PFSK-1 (cell line): Measurements from ENCODE around the gene POGLUT3.

Experiments used
- FOXP2 ChIP-seq: optimal IDR thresholded peaks from 2 replicates; pipeline ENCODE3; 2011; ENCODE audit warnings: borderline replicate concordance, control low read depth, inconsistent platforms; ENCODE audit not compliant: insufficient read depth; ENCODE audit errors: extremely low read length, extremely low read depth
- POLR2AphosphoS5 ChIP-seq: IDR thresholded peaks from 2 replicates; pipeline ENCODE4 v1.6.1; 2012; ENCODE audit warnings: low read depth, mild to moderate bottlenecking, control low read depth, low read length, moderate library complexity
- SIN3A ChIP-seq: IDR thresholded peaks from 2 replicates; pipeline ENCODE4 v1.6.1; 2012; ENCODE audit warnings: mild to moderate bottlenecking, low read length, moderate library complexity, borderline replicate concordance; ENCODE audit not compliant: insufficient read depth
- TAF1 ChIP-seq: IDR thresholded peaks from 2 replicates; pipeline ENCODE4 v1.6.1; 2012; ENCODE audit warnings: low read length, control low read depth, borderline replicate concordance; ENCODE audit not compliant: insufficient read depth
- TF ChIP-seq, protein P1 (sequence below), 2 experiments: IDR thresholded peaks; 2 replicates each; pipeline versions ENCODE4 v1.6.1 to v1.8.0; 2011 to 2012; ENCODE audit warnings: low read depth in 2 of 2, low read length in 2 of 2, control low read depth in 1 of 2, inconsistent platforms in 1 of 2, mild to moderate bottlenecking in 1 of 2, moderate library complexity in 1 of 2; ENCODE audit not compliant: insufficient read depth in 1 of 2

POGLUT3 gene

DNA sequence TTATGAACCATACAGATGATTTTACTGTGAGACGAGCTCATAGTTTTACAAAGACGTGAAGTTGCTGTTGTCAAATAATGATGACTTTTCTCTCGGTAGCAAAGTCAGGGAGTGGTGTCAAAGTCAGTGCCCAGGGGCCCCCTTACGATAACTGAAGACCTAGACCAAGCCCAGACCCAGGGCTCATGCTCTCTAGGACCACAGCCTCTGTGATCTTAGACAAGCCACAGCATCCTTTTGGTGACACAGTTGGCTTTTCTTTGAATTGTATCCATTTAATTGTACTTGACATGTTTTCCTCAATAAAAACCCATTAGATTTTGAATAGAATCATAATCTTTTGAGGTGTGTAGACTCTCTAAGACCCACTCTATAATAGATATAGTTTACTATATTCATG, 17.9 kb upstream of the POGLUT3 start:
- TF ChIP-seq SIN3A (no peak), FOXP2 (no peak), TAF1 (no peak), POLR2AphosphoS5 (no peak)
- TF ChIP-seq, protein P1, sequence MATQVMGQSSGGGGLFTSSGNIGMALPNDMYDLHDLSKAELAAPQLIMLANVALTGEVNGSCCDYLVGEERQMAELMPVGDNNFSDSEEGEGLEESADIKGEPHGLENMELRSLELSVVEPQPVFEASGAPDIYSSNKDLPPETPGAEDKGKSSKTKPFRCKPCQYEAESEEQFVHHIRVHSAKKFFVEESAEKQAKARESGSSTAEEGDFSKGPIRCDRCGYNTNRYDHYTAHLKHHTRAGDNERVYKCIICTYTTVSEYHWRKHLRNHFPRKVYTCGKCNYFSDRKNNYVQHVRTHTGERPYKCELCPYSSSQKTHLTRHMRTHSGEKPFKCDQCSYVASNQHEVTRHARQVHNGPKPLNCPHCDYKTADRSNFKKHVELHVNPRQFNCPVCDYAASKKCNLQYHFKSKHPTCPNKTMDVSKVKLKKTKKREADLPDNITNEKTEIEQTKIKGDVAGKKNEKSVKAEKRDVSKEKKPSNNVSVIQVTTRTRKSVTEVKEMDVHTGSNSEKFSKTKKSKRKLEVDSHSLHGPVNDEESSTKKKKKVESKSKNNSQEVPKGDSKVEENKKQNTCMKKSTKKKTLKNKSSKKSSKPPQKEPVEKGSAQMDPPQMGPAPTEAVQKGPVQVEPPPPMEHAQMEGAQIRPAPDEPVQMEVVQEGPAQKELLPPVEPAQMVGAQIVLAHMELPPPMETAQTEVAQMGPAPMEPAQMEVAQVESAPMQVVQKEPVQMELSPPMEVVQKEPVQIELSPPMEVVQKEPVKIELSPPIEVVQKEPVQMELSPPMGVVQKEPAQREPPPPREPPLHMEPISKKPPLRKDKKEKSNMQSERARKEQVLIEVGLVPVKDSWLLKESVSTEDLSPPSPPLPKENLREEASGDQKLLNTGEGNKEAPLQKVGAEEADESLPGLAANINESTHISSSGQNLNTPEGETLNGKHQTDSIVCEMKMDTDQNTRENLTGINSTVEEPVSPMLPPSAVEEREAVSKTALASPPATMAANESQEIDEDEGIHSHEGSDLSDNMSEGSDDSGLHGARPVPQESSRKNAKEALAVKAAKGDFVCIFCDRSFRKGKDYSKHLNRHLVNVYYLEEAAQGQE (IDR thresholded peaks at IDR 0.05; ENCODE audit: insufficient read depth in 1 of 2, low read depth in 2 of 2, low read length in 2 of 2): no peak

DNA sequence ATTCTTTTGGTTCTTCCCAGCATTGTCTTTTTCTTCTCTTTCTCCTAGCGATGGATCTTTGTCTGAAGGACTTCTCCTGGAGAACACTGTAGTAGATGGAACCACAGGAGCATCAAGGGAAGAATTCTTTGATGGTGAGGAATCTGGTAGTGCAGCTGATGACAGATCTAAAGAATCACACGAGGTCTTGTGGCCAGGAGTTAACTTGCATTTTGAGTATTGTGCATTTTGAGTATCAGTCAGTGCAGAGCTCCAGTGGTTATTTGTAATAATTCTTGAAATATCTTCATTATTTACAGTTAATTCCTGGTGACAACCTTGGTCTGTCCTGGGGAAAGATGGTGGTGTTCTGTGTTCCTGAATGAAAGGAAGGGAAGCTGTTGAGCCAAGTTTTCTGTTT, 14.5 kb upstream of the POGLUT3 start:
- TF ChIP-seq SIN3A (no peak), POLR2AphosphoS5 (no peak), FOXP2 (no peak), TAF1 (no peak)
- TF ChIP-seq, protein P1 (IDR thresholded peaks at IDR 0.05; ENCODE audit: insufficient read depth in 1 of 2, low read depth in 2 of 2, low read length in 2 of 2): no peak

DNA sequence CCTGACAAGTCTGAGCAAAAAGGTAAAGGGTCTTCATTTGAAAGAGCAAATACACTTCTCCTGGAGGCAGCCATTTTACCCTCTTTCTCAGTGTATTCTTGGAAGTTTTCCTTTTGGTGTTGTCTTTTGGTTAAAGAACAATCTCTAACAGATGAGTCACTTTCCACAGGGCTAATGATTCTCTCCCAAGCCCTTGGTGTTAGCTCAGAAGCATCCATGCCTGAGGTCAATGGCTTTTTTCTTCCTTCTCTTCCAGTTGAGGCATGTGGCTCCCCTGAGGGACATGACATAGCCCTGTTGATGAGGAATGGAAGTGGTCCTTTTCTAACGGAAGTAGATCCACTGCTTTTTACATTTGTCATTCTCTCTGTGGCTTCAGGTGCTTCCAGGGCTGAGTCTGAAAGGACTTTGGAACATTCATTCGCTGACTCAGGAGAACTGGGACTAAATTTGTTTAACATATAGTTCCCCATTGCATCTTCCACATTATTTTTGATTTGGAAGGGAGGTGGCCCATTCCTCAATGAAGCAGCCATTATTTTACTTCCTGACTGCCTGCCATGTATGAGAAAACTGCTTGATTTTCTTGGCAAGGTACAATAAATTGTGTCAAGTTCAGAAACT, 13.8 kb upstream of the POGLUT3 start:
- TF ChIP-seq FOXP2 (no peak), TAF1 (no peak), SIN3A (no peak), POLR2AphosphoS5 (no peak)
- TF ChIP-seq, protein P1 (IDR thresholded peaks at IDR 0.05; ENCODE audit: insufficient read depth in 1 of 2, low read depth in 2 of 2, low read length in 2 of 2): no peak

DNA sequence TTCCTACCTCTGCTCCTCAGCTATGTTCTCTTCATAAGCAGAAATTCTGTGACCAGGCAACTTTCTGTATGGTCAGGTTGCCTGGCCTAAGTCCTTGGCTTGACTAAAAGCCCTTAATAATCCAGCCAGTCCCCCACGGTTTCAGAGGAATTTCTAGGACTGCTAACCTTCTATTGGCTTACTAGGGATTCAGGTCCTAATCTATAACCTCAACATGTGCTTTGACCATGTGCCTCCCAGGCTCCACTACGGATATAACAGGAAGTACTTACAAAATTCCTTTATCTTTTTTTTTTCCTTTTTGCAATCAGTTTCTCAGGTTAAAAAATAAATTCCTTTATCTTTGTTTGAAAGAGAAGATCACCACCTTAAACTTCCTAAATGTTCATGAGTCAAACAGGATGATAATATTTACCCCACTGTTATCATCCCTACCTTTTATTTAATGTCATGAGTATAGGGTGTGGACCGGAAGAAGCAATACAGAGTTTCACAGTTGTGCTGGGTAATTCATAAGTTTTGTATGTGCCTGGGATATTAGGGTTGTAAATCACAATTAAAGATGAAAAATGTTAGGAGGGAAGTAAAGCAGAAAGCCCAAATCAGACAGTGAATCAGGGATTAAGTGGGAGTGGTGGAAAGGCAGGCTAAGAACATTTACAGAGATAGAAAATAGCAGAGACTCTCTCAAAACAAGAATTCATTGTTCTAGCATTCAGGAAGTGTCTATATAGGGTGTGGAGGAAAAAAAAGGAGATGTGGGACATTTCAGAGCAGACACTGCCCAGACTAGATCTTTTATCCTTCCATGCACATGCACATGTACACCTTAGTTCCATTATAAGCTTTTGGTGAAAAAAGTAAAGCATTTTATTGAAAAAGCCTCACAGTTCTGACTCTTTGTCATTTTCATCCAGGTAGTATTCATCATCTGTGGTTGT, 10.7 kb upstream of the POGLUT3 start:
- TF ChIP-seq TAF1: no peak
- no peak for TF ChIP-seq SIN3A
- TF ChIP-seq, protein P1 (IDR thresholded peaks at IDR 0.05; ENCODE audit: insufficient read depth in 1 of 2, low read depth in 2 of 2, low read length in 2 of 2): no peak
- no peak for TF ChIP-seq POLR2AphosphoS5
- TF ChIP-seq FOXP2: no peak
